Eye (tissue), 1 donor: ENCODE data around the gene SEMA5A.

ENCODE experiments used
- DNase-seq: peaks from one replicate; pipeline ENCODE4 v3.0.0-alpha.2; 2015

The SEMA5A gene

GRCh38 chr5:9318031-9318430, 227.8 kb downstream of the SEMA5A start:
- DNase-seq = no peak

GRCh38 chr5:9316733-9317132, 229.1 kb downstream of the SEMA5A start:
- DNase-seq = no peak

- DNase-seq = no peak
Measured at GRCh38 chr5:9316041-9316440, 229.8 kb downstream of the SEMA5A start.

DNA sequence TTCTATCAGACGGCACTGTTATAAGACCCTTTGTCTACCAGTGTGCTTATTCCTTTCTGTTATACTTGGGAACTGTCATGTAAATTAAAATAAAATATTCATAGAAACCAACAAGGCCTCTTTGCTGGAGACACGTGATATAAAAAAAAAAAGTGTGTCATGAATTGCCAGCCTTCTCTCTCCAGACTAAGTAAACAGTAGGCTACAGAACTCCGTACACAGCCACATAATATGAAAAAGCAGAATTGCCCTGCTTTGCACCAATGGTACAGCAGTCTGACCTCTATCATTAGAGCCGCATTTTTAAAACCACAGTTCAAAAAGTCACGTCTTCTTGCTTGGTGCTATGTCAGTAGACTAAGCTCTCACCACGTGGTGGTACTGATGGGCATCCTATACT, 231.3 kb downstream of the SEMA5A start:
- DNase-seq = no peak

GRCh38 chr5:9313751-9314150, 232.1 kb downstream of the SEMA5A start:
- DNase-seq = no peak

DNA sequence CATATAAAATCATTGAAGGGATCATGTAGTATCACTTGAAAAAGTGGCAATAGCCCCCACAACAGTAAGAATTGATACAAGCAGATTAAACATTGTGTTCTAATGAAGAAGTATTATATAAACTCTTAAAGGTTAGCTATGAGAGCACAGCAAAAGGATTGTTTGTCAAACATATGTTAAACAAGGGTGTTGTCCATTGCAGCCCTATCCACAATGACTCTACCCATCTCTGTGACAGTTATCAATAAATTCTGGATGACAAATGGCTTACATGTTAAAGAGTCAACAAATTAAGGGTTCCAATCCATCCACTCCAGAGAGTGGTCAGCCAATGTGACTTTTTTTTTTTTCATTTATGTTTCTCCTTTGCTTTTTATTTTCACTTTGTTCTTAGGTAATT, 238.7 kb downstream of the SEMA5A start:
- no peak for DNase-seq

GRCh38 chr5:9302218-9302617, 243.7 kb downstream of the SEMA5A start:
- no peak for DNase-seq

GRCh38 chr5:9301200-9301599, 244.7 kb downstream of the SEMA5A start:
- DNase-seq = no peak

- DNase-seq = no peak
Measured at GRCh38 chr5:9297134-9297533, 248.7 kb downstream of the SEMA5A start.

GRCh38 chr5:9295466-9295801, 250.4 kb downstream of the SEMA5A start:
- no peak for DNase-seq

DNA sequence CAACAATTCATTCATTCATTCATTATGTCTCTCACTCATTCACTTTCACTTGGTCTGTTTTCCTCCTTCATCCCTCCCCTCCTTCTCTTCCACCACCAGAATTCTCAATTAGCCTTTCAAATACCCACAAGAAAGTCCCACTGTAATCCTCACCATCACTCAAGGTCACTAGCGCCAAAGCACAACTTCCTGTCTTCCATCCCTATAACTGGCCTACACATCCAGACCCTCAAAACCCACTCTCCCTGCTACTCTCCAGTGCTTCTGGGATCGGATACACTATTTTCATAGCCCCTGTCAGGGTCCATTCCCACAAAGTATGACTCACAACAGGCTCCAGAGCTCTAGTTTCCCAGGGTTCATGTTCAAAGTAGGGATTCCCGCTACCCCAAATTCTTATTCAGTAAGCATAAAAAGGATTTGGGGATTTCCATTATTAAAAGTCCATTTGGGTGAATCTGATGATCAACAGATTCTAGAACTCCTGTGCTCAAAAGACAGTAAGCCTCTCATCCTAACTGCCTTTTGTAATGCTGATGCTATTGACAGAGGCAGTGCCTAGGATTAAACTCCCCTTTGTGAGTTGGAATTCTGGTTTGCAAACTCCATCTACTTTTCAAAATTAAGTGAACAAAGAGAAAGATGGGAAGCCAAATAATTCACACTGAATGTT, 250.9 kb downstream of the SEMA5A start:
- no peak for DNase-seq

DNA sequence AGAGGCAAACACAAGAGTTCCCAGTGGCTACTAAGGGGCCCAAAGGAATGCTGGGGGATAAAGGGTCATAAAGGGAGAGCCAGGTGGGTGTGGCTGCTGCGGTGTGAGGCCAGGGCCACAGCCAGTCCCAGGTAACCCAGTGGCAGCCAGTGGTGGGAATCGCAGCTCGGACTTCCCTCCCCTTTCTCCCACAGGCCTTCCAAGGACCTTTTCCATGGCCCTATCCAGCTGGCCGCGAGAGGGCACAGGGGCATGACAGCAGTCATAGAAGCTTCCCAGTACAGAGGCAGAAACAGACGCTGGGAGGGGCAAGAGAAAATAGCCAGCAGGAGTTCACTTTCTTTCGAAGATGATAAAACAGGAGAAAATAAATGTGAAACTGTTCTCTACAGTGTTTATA, 257.6 kb downstream of the SEMA5A start:
- no peak for DNase-seq

- peak; percentile 58 for DNase-seq
Measured at GRCh38 chr5:9284781-9285307, 261.0 kb downstream of the SEMA5A start.

DNA sequence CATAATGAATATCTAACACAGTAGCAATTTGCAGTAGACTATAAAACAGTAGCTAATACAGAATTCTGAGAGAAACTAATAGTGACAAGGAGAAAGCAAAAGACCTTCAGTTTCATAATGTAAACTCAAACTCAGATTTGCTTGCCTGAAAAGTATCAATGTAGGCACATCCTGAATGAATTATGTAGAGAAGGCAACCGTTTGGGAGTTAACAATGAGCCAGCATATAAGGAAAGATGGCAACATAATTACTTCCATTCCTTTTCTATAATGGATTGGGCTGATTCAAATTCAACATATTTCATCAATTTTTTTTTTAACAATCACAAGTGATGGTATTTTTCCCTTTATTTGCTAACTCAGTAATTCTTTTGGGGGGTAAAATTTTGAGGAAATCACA, 261.6 kb downstream of the SEMA5A start:
- DNase-seq = peak; percentile 25

- no peak for DNase-seq
Measured at GRCh38 chr5:9283473-9283872, 262.4 kb downstream of the SEMA5A start.

- DNase-seq = no peak
Measured at GRCh38 chr5:9283021-9283420, 262.9 kb downstream of the SEMA5A start.

- DNase-seq = no peak
Measured at GRCh38 chr5:9282211-9282610, 263.7 kb downstream of the SEMA5A start.

- no peak for DNase-seq
Measured at GRCh38 chr5:9279774-9280173, 266.1 kb downstream of the SEMA5A start.

GRCh38 chr5:9278921-9279603, 266.8 kb downstream of the SEMA5A start:
- no peak for DNase-seq

GRCh38 chr5:9269014-9269413, 276.9 kb downstream of the SEMA5A start:
- no peak for DNase-seq

DNA sequence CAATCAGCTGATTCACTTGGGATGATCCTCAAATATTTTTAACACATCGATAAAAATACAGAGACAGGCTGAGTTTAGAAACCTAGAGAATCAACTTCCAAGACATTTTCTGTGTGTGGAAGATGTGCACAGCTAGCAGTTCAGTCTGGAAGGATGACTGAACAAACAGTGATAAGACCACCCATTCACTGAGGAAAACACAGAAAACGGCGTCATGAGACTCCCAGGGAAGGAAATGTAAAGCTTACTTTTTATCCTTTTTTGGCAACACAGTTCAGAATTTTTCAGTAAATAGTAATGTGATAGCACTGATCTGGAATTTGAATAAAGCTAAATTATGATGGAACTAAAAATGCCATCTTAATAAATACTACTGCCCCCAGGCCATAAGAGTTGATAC, 277.6 kb downstream of the SEMA5A start:
- DNase-seq = no peak

- DNase-seq = no peak
Measured at GRCh38 chr5:9265441-9266287, 280.2 kb downstream of the SEMA5A start.

GRCh38 chr5:9264301-9264700, 281.6 kb downstream of the SEMA5A start:
- no peak for DNase-seq

DNA sequence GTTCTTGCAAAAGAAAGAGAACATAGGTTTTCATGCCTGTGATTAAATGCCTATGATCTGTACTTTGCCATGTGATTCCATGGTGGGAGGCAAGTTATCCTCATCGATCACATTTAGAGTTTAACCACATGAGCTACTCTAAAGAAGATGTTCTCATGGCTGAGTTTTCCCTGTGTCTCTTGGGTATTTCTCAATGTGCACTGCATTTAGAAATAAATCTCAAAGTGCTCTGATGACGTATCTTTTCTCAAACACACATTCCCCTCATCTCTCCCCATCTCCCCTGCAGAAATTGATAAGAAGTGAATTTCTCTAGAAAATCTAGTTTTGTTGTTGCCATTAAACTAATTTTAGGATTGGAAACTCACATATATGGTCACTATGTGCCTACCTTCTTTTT, 282.2 kb downstream of the SEMA5A start:
- DNase-seq = no peak
